GM06990 (cell line): ENCODE results near the gene COASY.
"Not testable (repeated sequence)": the region's sequence is repeated elsewhere in the genome, so short reads cannot be mapped to it uniquely, and the experiment has no call there.

ENCODE experiments used
- DNase-seq: peaks from one replicate; pipeline ENCODE4 v3.0.0-alpha.2; 2011; ENCODE audit not compliant: insufficient read length; ENCODE audit errors: extremely low read depth
- H3K27me3 ChIP-seq: replicated peaks from 2 replicates; pipeline ENCODE4 v1.6.0; 2011; ENCODE audit warnings: low read length; ENCODE audit not compliant: control insufficient read depth, insufficient read depth
- H3K36me3 ChIP-seq: 2 replicates; pipeline ENCODE4 v1.5.1; 2011; ENCODE audit warnings: low read length; ENCODE audit not compliant: control insufficient read depth, insufficient read depth
- H3K4me3 ChIP-seq: replicated peaks from 2 replicates; pipeline ENCODE4 v1.5.1; 2011; ENCODE audit warnings: low read depth, mild to moderate bottlenecking, control low read depth, low read length
- TF ChIP-seq, protein P1 (sequence below): IDR thresholded peaks from 2 replicates; pipeline ENCODE4 v1.5.1; 2011; ENCODE audit warnings: low read length, control low read depth, mild to moderate bottlenecking, inconsistent platforms; ENCODE audit not compliant: insufficient read depth, poor library complexity, severe bottlenecking

The COASY gene

DNA sequence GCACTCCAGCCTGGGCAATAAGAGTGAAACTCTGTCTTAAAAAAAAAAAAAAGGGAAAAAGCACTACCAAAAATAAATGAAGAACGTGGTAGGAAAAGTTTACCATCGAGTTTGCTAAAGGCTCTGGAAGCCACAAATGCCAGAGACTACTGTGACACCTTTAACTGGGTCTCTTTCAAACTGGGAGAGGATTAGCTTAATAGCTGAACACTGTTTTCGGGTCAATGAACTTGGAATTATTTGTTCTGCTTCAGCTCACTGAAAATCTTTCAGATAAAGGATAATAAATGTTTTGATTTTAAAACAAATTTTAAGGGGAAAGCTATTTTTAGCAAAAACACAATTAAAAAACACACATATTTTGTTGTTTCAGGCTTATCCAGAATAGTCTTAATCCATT lies 45.8 kb downstream of the COASY start:
- Histone ChIP-seq H3K4me3 (peak overlapping the region; percentile 98), H3K27me3 (no peaks in the 10 kb centered on the region), H3K36me3 (peaks cover 6% of the 10 kb centered on the region; the same call in 1 of the 2 replicates)
- DNase-seq = no peak
- TF ChIP-seq, protein P1, sequence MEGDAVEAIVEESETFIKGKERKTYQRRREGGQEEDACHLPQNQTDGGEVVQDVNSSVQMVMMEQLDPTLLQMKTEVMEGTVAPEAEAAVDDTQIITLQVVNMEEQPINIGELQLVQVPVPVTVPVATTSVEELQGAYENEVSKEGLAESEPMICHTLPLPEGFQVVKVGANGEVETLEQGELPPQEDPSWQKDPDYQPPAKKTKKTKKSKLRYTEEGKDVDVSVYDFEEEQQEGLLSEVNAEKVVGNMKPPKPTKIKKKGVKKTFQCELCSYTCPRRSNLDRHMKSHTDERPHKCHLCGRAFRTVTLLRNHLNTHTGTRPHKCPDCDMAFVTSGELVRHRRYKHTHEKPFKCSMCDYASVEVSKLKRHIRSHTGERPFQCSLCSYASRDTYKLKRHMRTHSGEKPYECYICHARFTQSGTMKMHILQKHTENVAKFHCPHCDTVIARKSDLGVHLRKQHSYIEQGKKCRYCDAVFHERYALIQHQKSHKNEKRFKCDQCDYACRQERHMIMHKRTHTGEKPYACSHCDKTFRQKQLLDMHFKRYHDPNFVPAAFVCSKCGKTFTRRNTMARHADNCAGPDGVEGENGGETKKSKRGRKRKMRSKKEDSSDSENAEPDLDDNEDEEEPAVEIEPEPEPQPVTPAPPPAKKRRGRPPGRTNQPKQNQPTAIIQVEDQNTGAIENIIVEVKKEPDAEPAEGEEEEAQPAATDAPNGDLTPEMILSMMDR = no peak

DNA sequence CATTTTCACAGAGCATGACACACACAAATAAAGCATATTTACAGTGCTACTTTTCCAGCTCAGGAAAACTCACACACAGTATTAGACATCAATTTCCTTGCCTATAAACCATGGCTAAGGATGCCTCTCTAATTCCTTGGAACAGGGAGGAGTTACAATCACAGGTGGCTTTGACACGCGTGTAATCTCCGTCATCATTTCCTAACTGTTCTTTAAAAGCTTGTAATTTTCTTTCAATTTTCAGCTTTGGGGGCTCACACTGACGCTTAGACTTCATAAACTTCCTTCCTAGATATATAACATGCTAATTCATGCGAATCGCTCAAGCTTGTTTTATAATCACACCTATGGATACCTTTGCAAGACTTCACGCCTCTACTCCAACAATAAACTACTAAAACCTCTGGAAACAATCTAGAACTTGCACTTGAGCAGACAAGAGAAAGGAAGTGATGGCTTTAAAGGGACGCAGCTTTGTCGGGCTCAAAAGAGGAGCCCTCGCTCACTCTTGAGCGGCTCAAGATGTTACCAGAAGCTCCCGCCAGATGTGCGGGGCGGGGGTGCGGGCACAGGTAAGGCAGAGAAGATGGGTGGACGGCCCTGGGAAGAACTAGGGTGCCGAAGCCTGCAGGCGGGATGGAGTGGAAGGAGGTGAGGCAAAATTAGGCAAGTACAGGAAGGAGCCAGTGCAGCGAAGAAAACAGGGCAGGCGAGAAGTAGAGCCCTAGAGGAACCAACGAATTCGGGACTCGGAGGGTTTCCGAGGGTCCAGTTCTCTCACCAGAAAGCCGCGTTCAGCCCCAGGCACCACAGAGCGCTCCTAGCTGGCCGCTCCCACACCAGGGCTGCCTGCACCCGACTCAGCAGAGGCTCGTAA lies 46.6 kb downstream of the COASY start:
- no peak for DNase-seq
- peak overlapping the region; percentile 98 for H3K4me3 ChIP-seq
- H3K36me3 ChIP-seq = peaks cover 8% of the 10 kb centered on the region
- TF ChIP-seq, protein P1 = no peak
- no peaks in the 10 kb centered on the region for H3K27me3 ChIP-seq

DNA sequence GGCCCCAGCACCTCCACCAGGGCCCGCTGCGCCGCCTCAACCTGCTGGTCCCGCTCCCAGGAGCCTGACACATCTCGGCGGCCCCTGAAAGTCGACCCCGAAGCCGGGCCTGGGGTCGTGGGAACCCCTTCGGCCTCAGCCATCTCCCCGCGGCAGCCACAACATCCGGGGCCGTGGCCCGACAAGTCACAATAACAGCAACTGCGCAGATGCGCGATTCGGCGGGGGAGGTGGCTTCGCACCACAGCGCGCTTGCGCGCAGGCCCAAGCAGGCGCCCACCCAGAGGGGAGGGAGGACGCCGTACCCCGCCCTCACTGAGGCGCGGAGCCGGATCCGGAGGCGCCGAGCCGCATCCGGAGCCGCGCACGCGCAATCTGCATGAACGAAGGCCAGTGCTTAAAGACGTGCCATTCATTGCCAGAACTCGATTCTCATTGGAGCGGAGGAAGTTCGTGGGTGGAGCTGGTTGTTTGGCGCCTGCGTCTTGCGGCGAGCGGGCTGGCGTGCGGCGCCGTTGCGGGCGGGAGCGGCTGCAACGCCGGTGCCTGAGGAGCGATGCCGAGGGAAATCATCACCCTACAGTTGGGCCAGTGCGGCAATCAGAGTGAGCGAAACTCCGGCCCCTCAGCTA lies 47.4 kb downstream of the COASY start, which contains the start of the genes RETREG3 and TUBG1:
TSS of gene RETREG3 (minus strand) at position 193 of the 632 bp plus-strand sequence. CDS start at position 143, 50 bp downstream.
TSS of gene TUBG1 (plus strand) at position 502 of the 632 bp plus-strand sequence. CDS start at position 557, 55 bp downstream.
- Histone ChIP-seq H3K36me3 (peaks cover 13% of the 10 kb centered on the region), H3K27me3 (no peaks in the 10 kb centered on the region), H3K4me3 (peak within 1 kb of the TSS; percentile 98)
- peak; percentile 100 for DNase-seq
- TF ChIP-seq, protein P1 = peak; percentile 15

DNA sequence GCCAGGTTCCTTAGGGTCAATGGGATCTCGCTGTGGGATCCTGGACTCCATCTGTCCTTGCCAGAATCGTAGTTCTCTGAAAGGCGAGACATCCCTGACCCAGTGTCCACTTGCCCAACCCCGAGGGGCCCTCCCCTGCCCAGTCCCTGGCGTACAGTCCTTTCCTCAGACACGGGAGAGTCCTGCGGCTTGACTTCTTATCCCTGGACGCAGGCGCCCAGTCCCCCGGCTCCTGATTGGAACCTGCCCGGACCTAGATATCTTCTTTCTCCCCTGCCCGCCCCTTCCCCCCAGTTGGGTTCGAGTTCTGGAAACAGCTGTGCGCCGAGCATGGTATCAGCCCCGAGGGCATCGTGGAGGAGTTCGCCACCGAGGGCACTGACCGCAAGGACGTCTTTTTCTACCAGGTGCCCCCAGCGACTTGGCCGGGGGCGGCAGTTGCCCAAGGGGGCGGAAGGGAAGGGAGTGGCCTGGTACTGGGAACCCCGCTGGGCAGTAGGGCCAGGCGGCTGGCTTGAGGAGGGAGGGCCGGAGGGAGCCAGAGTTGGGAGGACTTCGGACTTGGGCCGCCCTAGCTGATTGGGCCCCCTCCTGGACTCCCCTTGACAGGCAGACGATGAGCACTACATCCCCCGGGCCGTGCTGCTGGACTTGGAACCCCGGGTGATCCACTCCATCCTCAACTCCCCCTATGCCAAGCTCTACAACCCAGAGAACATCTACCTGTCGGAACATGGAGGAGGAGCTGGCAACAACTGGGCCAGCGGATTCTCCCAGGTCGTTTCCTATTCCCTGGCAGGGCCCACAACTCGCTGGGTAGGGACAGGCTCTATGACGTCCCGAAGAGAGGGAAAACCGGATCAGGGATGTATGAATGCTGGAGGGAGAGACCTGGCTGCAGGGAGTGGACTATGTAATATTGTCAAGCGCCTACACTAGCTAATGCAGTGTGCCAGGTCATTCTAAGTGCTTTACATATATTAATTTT lies 48.2 kb downstream of the COASY start:
- DNase-seq, H3K27me3 ChIP-seq: not testable (repeated sequence)
- Histone ChIP-seq H3K4me3 (peak overlapping the region; percentile 98), H3K36me3 (peaks cover 19% of the 10 kb centered on the region)

DNA sequence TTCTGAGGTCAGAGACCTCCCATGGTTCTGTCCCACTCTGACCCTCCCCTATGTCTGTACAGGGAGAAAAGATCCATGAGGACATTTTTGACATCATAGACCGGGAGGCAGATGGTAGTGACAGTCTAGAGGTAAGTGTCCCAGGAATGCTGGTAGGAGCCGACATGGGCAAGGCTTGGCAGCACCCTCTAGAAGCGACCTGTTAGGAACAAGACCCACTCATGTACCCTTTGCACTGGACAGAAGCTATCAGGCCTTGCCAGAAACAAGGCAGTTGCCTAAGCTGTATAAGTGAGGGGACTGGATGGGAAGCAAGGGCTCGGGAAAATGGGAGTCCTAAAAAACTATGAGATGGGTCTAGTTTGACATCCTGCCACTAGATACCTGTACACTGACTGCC lies 50.1 kb downstream of the COASY start:
- TF ChIP-seq, protein P1 = no peak
- H3K27me3 ChIP-seq = no peaks in the 10 kb centered on the region
- DNase-seq = no peak
- no peak overlapping the region for H3K4me3 ChIP-seq
- peaks cover 24% of the 10 kb centered on the region for H3K36me3 ChIP-seq
